Smooth muscle cell of the brain vasculature (primary cell): ENCODE data around the gene POLRMT.
A peak's percentile ranks its signal among the peaks of the same experiment; 100 is the strongest.

Experiments
- DNase-seq: peaks from one replicate; pipeline ENCODE4 v3.0.0-alpha.2; 2012; ENCODE audit warnings: low read depth, low spot score

POLRMT gene

DNA sequence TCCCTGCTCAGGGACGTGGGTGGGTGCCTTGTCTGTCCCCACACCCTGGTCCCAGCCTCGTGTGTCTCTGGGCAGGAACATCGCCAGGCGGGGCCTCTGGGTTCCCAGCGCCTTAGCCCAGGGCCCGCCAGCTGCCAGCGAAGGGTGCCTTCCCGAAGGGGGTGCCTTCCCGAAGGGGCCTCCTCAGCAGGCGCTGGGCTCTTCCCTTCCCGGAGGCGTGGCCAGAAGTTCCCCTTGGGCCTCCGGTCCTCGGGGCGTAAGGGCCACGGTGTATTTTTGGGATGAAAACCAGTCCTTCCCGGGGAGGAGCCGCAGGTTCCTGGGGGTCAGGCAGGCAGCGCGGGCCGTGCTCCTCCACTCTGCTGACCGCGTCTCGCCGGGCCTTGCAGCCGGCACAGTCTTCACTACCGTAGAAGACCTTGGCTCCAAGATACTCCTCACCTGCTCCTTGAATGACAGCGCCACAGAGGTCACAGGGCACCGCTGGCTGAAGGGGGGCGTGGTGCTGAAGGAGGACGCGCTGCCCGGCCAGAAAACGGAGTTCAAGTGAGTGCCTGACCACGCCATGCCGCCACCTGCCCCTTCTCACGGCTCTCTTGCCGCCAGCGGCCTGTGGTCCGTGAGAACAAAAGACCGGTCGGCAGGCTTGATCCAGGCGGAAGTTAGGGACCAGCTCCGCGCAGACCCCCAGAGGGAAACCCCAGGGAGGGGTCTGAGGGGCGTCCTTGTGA lies 54.1 kb downstream of the POLRMT start:
- DNase-seq = no peak

DNA sequence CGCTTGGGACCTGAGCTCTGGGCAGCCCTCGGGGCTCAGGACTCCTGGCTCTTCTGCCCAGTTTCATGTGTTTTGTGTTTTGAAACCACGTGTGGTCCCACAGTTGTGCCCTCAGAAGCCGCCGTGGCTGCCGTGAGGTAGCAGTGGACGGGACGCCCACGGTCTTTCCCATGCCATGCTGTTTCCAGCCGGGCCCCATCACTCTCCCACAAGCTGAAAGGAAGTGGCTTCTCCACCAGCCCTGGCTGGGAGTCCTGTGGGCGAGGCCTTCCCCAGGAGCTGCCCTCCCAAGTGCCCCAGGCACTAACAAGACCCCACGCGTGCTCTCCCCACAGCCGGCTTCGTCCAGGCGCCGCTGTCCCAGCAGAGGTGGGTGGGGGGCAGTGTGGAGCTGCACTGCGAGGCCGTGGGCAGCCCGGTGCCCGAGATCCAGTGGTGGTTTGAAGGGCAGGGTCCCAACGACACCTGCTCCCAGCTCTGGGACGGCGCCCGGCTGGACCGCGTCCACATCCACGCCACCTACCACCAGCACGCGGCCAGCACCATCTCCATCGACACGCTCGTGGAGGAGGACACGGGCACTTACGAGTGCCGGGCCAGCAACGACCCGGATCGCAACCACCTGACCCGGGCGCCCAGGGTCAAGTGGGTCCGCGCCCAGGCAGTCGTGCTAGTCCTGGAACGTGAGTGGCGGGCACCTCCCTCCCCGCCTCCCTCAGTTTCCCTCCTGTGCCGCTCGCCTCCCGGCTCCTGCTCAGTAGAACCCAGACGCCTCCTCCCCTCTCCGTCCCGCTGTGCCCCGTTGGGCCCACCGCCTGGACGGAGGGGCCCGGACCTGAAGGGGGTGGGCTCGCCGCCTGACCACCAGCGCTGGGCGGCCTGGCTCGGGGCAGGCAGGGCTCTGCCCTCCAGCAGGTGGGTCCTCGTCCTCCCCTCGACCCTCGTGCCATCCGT lies 55.6 kb downstream of the POLRMT start:
- DNase-seq = no peak

DNA sequence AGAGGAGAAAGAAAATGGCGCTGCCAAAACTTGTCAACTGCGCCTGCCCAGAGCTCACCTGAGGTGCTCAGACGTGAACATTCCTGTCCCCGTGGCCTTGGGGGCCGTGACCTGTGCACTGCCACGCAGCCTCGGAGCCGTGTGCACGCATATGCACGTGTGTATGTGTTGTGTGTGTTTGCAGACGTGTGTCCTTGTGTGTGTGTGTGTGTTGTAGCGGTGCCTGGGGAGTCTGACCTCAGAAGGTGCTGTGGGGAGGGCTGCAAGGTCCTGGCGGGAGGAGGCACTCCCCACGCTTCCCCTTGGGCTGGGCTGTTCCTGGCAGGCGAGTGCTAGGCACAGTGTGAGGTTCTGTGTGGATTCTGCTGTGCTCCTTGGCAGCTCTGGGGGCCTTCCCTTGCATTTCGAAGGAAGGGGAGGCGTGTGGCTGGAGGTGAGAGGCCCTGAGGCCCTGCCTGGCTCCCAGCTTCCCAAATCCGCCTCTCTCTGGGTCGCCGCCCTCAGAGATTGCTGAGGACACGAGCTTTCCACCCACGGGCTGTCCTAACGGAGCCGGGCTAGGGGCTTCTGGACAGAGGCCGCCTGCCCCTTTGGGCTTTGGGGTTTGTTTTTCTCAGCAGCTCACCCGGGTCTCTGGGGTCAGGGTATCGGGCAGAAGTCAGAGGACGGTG lies 56.4 kb downstream of the POLRMT start:
- no peak for DNase-seq

DNA sequence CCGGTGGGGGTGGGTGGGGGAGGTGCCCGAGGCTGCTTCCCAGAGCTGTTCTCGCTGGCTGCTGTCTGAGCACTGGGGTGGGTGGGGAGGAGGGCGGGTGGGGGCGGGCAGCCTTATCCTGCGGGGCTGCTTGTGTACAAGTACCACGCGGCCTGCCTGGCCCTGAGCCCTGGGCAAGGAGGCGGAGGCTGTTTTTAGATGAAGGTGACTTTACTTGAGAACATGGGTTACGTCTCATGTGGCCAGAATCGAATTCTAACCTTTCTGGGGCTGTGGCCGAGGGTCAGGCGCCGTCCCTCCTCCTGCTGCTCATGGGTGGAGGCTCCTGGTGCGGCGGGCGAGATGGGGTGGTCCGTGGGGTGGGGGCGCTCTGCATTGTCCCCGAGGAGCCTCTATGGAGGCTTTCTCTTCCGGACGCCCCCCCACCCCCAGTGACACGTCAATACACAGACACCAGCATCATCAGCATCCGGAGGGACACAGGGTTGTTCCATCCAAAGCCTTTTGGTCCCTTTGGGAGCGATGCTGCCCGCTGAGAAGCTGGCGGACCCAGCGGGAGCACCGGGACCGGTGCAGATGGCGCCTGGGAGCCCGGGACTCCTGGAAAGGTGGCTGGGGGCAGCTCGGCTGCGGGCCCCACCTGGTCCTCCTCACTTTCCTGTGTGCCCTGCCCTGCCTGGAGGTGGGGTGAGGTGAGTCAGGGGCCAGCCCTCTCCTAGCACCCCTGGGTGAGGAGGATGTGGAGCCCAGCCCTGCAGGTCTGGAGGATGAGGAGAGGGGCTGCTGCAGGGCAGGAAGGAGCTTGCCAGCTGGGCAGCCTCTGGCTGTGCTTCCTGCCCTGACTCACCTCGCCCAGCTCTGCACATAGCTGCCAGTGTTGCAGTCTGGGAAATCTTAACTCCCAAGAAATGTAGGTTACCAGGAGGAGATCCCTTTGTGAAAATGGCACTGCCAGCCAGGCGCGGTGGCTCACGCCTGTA lies 57.5 kb downstream of the POLRMT start:
- DNase-seq = no peak

DNA sequence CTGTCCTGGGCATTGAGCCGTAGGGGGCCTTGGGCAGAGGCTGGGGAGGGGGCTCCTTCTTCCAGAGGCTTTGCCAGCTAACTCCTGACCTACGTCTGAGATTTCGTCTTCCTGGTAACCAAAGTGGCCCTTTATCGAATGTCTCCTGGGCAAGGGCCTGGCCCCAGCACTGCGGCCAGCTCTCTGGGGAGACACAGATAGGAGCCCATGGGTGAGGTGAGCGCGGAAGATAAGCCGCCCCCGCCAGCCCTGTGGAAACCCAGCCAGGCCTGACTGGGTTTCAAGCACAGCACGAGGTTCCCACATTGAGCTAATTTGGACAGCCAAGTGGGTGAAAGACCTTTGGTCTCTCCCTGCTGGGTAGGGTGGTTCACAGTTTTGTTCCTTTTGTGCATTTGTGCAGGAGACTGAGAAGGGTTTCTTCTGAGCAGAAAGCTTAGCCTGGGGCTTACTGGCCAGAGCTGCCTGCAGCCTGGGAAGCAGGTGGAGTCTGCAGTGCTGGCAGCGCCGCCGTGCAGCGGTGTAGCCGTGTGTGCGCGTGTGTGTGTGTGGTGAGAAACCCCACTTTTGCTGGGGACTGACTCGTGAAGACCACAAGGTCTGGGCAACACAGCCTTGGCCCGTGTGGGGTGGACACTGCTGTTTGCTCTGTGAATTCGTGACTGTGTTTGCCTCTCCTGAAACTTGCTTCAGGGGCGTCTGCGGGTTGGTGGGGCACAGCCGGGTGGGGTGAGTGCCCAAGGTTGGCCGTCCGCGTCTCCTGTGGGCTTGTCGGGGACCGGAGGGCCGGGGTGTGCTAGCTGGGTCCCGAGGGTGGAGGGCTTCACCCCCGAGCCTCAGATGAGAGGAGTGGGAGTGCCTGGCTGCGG lies 58.4 kb downstream of the POLRMT start:
- no peak for DNase-seq

DNA sequence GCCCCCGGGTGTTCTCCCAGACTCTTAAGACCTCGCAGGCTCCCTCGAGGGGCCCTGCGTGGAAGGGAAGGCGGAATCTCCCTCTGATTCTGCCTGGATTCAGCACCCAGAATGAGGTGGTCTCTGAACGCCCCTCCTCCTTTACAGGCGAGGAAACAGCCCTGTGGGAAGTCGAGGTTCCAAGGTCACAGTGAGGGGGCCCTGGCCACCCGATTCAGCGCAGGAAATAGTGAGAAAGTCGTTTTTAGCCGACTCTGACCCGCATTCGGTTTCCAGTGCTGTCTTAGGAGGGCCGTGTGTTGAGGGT lies 59.9 kb downstream of the POLRMT start:
- no peak for DNase-seq

DNA sequence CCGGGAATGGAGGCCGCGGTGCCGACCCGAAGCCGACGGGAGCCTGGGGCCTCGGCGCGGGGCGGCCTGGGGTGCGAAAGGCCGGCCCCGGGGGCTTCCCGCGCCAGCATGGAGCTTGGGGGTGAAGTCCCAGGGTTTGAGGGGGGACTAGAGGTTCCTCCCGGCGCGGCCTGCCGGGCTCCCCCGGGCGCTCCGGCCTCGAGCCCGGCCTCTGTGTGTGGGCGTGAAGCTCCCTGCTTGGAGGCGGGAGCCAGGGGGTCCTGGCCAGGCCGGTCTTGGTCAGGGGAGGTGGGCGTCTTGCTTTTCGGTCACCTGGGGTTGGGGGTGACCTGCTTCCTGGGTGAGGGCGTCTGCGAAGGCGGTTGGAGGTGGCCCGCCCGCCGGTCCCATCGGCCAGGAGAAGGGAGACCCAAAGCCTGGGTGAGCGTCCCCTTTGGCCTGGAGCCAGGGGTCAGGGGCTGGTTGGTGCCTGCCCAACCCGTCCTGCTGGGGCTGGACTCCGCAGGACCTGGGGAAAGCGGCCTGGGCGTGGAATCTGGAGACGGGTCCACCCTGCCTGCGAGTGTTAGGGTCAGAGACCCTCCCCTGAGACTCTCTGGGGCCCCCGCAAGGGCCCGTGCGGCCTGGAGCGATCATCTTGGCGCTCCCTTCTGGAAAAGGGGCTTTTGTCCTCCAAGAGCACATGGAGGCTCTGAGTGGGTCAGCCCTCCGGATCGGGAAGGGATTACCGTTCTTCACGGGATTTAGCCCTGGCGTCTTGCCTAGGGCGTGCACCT lies 60.4 kb downstream of the POLRMT start:
- DNase-seq = no peak

DNA sequence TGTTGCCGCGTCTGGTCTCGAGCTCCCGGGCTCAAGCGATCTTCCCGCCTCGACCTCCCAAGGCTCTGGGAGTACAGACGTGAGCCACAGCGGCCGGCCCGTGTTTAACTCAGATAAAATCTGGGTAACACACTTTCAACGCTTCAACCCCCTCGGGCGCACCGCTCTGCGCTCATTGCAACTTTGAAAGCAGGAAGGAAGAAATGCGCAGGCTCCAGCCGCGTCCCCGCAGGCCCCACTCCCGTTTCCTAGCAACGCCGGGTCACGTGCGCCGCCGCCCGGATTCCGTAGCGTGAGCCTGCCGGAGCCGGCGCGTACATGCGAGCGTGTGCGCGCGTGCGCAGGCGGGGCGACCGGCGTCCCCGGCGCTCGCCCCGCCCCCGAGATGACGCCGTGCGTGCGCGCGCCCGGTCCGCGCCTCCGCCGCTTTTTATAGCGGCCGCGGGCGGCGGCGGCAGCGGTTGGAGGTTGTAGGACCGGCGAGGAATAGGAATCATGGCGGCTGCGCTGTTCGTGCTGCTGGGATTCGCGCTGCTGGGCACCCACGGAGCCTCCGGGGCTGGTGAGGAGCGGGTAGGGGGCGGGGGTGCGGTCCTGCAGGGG lies 61.1 kb downstream of the POLRMT start, which contains the start of gene BSG:
Gene BSG (plus strand): TSS at position 457 of the 603 bp plus-strand sequence. CDS start 39 bp downstream, at position 496.
- DNase-seq = peak; percentile 91

DNA sequence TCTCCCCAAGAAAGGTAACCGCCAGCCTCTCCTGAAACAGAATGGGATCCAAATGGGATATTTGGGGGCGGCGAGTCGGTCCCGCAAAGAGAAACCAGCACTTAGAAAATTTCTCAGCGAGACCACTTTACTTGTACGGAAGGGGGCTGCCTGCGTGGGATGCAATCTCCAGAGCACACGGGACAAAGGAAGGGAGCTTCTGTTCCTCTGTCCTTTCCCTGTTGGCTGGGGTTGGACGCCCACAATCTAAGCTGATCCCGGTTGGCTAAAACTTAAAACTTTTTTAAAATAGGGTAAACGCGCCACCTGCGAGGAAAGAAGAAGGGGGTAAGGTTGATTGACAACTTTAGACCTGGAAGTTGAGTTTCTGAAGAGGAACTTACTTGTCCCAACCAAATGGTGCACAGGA lies 61.8 kb downstream of the POLRMT start:
- no peak for DNase-seq

DNA sequence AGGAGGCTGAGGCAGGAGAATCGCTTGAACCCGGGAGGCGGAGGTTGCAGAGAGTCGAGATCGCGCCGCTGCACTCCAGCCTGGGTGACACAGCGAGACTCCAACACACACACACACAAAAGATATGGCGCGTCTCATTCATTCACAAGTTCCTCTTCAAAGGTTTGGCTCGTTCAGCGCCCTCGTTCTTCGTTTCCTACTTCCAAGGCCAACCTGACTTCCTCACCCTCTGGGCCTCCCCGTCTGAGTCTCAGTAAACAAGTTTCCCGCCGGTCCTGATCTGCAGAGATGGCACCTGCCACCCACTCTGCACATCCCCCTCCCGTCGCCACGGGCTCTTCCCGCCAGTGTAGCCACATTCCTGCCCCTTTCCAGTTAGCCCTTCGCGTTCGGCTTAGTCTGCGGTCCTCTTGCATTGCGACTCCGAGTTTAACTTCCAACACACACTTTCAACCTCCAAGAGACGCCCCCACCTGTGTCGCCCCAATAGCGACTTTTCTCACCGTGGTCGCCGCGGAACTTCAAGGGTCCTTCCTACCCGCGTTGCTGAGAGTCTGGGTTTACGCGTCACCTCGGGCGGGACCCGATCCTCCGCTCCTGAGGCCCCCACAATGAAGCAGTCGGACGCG lies 62.3 kb downstream of the POLRMT start:
- DNase-seq = no peak

DNA sequence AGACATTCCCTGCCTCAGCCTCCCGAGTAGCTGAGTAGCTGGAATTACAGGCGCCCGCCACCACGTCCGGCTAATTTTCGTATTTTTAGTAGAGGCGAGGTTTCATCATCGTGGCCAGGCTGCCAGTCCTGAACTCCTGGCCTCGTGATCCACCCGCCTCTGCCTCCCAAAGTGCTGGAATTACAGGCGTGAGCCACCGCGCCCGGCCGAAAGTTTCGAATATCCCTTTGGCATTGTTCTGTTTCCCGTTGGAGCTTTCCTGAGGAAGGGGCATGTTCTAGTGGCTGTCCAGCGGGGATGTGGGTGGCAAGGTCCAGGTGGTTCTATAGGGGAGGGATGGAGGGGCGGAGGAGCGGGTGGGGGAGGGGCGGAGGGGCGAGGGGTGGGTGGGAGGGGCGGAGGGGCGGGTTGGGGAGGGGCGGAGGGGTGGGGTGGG lies 63.1 kb downstream of the POLRMT start:
- DNase-seq = no peak

DNA sequence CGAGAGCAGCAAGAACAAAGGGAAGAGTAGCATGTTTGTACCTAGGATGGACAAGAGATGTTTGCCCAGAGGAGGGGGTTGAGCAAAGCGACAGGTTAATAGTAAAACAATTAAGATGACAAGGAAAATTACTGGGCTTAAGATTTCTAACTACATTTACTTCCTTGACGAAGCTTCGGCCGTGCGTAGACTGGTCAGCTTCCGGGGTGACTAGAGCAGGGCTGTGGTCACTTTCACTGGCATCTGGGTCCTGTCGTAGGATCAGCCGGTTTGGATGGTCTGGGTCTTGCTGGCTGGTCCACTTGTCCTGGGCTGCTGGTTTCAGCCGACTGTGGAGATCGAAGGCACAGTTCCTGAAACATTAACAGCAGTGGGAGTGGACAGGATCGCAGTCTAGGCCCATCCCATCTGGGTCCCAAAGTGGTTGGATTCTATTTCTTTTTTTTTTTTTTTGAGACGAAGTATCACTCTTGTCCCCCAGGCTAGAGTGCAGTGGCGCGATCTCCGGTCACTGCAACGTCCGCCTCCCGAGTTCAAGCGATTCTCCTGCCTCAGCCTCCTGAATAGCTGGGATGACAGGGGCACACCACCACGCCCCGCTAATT lies 65.9 kb downstream of the POLRMT start:
- no peak for DNase-seq
